Stomach smooth muscle (tissue), 2 donors: ENCODE results near the gene MRPS34.

Experiments
- H3K27ac ChIP-seq: one replicate; pipeline ENCODE4 v1.7.0; 2013; ENCODE audit warnings: mild to moderate bottlenecking, low read length, inconsistent platforms
- H3K27me3 ChIP-seq, 2 donors: one replicate each; pipeline ENCODE4 v1.7.0; 2013; ENCODE audit warnings: low read length in 2 of 2; ENCODE audit not compliant: insufficient read depth in 2 of 2, control insufficient read depth in 1 of 2
- H3K36me3 ChIP-seq, 2 donors: one replicate each; pipeline ENCODE4 v1.7.0; 2013; ENCODE audit warnings: low read length in 2 of 2; ENCODE audit not compliant: control insufficient read depth in 2 of 2, insufficient read depth in 2 of 2
- H3K4me1 ChIP-seq: one replicate; pipeline ENCODE4 v1.7.0; 2013; ENCODE audit warnings: low read length; ENCODE audit not compliant: control insufficient read depth, insufficient read depth
- H3K4me3 ChIP-seq, 2 donors: one replicate each; pipeline ENCODE4 v1.7.0; 2013; ENCODE audit warnings: low read length in 2 of 2
- H3K9ac ChIP-seq, 2 donors: one replicate each; pipeline ENCODE4 v1.7.0; 2013; ENCODE audit warnings: low read length in 2 of 2, mild to moderate bottlenecking in 1 of 2
- H3K9me3 ChIP-seq, 2 donors: one replicate each; pipeline ENCODE4 v1.7.0; 2013; ENCODE audit warnings: low read length in 2 of 2; ENCODE audit not compliant: control insufficient read depth in 2 of 2
- donor health status: healthy.
- donor health status: Pancreatic carcinoma.

Gene MRPS34

DNA sequence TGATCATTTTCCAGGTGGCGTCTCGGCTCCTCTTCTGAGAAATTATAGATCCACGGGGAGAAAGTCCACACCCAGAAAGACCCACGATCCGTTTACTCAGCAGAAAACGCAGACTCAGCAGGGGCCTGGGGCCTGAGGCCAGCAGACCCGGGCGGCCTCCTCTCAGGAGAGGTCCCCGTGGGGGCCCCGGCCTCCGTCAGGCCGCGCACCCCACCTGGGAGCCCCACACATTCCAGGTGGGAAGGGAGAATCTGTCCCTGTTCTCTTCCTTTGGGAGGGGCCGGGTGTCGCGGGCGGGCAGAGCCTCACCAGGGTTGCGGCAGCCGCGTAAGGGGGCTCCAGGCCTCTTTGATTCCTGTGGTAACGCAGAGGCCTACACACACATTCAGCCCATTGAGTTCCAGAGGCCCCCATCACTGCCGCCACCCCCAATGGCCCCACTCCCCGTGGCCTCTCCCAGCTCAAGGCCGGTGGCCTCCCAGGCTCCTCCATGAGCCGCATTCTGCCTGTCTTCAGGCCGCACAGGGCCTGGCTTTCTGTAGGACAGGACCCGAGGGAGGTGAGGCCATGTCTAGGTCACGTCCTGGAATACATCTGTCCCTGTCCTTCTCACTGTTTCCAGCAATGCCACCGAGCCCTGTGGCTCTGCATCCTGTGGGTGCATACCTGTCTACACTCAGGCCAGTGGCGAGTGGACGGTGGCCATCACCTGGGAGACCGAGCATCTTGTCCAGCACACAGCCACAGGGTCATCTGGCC lies 22.2 kb upstream of the MRPS34 start:
- Histone ChIP-seq H3K4me1 (no peaks in the 10 kb centered on the region), H3K9me3 (no peaks in the 10 kb centered on the region), H3K4me3 (no peak overlapping the region), H3K27me3 (no peaks in the 10 kb centered on the region), H3K36me3 (no peaks in the 10 kb centered on the region), H3K27ac (no peak overlapping the region), H3K9ac (no peak overlapping the region)

DNA sequence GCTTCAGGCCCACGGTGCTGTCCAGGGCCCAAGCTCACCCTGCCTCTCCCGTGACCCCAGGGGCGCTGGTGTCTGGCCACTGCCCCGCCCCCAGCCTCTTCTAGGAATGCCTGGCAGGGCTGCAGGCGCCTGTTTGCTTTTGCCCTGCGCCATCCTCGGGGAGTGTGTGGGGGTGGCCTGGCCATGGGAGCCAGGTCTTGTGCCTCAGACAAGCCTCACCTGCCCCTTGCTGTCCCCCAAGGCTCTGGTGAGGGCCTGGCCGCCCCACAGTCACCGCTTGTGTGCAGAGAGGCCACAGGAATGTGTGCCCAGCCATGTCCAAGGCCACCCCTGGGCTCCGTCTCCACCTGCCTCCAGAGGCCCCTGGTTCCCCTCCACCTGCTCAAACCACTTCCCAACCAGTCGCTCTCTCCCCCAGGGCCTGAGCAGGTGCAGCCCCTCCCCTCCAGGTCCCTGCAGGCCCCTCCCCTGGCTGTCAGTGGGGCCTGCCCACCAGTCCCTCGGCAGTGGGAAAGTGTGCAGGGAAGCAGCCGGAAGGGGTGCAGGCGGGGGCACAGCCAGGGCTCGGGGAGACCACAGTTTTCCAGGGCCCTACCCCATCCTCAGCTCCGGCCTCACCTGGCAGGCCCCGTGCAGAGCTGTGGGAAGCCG lies 21.4 kb upstream of the MRPS34 start:
- no peaks in the 10 kb centered on the region for H3K4me1 ChIP-seq
- H3K9me3 ChIP-seq: no peaks in the 10 kb centered on the region
- H3K27ac ChIP-seq: no peak overlapping the region
- no peaks in the 10 kb centered on the region for H3K27me3 ChIP-seq
- no peak overlapping the region for H3K4me3 ChIP-seq
- peaks cover 0 to 2% of the 10 kb centered on the region in 2 donors for H3K36me3 ChIP-seq
- H3K9ac ChIP-seq: no peak overlapping the region

DNA sequence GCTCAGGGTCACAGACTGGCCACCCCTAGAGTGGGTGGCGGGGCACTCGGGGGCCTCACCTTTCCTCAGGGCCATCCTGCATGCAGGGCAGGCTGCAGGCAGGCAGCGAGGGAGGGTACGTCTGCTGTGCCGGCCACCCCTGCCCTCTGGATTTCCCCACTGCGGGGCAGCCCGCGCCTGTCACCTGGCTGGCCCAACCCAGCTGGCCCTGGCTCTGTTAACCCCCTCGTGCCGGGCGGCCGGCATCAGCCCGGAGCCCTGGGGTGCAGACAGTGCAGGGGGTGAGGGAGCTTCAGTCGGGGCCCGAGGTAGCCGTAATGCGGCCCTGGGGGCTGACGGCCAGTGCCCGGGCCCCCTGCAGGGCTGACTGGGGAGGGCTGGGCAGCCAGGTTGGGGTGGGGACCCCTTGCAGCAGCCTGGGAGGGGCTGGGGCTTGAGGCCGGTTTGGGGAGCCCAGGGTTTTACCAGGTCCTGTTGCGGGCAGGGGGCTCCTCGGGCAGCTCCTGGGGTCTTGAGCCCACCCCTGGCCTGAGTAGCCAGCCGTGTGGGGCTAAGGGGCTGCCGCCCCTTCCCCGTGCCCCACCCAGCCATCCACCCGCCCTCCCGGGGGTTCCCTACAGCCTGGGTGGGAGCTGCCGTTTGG lies 20.8 kb upstream of the MRPS34 start, which contains the start of gene IGFALS:
Gene IGFALS (minus strand): TSS at position 128 of the 643 bp plus-strand sequence. CDS start 53 bp downstream, at position 75.
- no peak within 1 kb of the TSS for H3K4me3 ChIP-seq
- no peaks in the 10 kb centered on the region for H3K9me3 ChIP-seq
- no peak within 1 kb of the TSS for H3K27ac ChIP-seq
- peaks cover 3 to 6% of the 10 kb centered on the region in 2 donors for H3K36me3 ChIP-seq
- H3K27me3 ChIP-seq: no peaks in the 10 kb centered on the region
- H3K9ac ChIP-seq: no peak within 1 kb of the TSS
- H3K4me1 ChIP-seq: no peaks in the 10 kb centered on the region

DNA sequence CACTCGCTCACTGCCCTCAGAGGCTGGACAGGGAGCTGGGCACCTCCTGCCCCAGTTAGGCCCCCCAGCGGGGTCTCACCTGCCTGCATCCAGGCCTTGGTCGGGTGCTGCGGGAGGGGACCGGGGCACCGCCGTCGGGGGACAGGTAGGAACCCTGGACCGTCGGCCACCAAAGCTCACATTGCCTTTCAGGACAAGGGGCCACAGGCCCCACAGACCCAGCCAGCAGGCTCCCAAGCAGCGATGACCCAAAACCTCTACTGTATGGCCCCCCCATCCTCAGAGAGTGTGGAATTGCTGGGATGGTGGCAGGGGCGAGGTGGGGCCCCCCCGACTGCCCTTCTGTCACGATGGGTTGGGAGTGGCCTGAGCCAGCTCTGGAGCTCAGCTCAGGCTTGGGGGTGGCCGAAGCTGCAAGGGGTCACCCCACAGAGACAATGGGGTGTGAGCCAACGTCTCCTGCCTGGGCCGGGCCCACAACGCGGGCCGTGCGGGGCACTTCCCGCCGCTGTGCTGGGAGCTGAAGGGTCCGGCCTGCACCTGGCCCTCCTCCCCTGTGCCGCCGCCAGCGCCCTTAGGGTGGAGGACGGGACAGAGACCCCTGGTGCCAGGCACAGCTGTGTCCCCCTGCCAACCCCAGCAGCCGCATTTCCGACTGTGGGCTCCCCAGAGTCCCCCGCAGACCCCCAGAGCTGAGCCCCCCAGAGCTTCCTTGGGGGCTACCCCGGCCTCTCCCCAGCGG lies 20.1 kb upstream of the MRPS34 start:
- no peak overlapping the region for H3K4me3 ChIP-seq
- H3K27ac ChIP-seq: no peak overlapping the region
- H3K36me3 ChIP-seq: peaks cover 8 to 9% of the 10 kb centered on the region in 2 donors
- no peak overlapping the region for H3K9ac ChIP-seq
- no peaks in the 10 kb centered on the region for H3K4me1 ChIP-seq
- no peaks in the 10 kb centered on the region for H3K27me3 ChIP-seq
- H3K9me3 ChIP-seq: no peaks in the 10 kb centered on the region

DNA sequence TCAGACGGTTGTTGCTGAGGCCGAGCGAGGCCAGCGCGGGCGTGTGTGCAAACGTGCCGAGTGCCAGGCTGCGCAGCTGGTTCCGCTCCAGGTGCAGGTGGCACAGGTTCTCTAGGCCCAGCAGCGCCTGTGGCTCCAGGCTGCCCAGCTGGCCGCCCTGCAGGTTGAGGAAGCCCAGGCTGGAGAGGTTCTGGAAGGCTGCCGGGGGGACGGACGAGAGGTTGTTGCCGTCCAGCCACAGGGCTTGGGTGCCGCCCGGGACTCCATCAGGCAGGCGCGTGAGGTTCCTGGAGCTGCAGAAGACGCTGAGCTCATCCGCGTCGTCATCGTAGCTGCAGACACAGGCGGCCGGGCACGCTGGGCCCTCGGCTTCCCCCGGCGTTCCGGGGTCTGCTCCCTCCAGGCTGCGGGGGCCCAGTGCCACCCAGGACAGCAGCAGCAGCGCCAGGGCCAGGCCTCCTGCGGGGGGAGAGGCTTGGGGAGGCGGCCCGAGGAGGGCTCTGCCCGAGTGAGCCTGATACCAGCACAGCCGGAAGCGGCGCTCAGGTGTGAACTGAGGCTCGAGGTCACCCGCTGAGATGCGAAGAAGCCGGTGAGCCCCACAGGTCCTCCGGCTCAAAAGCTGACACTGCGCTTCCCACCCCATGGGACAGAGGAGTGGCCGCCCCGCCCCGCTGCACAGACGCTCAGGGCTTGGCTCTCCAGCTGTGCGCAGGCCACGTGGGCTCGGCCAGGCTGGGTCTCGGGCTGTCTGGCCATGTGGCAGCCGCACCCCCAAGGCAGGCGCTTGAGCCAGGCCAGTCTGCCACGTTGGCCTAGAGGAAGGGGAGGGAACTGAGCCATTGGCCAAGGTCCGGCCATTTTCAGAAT lies 19.2 kb upstream of the MRPS34 start:
- Histone ChIP-seq H3K9me3 (no peaks in the 10 kb centered on the region), H3K27me3 (no peaks in the 10 kb centered on the region), H3K27ac (no peak overlapping the region), H3K4me1 (no peaks in the 10 kb centered on the region), H3K9ac (no peak overlapping the region), H3K36me3 (peaks cover 9 to 11% of the 10 kb centered on the region in 2 donors), H3K4me3 (no peak overlapping the region)

DNA sequence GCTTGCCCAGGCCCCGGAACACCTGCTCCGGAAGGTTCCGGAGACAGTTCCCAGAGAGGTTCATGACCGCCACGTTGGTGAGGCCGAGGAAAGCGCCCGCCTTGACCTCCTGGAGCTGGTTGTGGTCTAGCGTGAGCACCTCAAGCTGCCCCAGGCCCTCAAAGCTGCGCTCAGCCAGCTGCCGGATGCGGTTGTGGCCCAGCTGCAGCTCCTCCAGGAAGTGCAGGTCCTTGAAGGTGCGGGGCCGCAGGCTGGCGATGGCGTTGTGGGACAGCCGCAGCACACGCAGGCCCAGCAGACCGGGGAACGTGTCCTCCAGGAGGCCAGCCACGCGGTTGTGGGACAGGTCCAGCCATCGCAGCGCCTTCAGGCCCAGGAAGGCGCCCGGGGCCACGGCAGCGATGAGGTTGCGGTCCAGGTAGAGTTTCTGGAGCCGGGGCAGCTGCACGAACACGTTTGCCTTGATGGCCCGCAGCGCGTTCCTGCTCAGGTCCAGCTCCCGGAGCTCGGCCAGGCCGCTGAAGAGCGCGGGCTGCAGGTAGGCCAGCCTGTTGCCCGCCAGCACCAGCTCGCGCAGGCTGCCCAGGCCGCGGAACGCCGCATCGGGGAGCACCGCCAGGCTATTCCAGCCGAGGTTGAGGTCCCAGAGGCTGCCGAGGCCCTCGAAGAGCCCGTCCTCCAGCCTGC lies 18.5 kb upstream of the MRPS34 start:
- Histone ChIP-seq H3K4me1 (no peaks in the 10 kb centered on the region), H3K9me3 (no peaks in the 10 kb centered on the region), H3K9ac (no peak overlapping the region), H3K27me3 (no peaks in the 10 kb centered on the region), H3K27ac (no peak overlapping the region), H3K36me3 (peaks cover 11 to 15% of the 10 kb centered on the region in 2 donors), H3K4me3 (no peak overlapping the region)

DNA sequence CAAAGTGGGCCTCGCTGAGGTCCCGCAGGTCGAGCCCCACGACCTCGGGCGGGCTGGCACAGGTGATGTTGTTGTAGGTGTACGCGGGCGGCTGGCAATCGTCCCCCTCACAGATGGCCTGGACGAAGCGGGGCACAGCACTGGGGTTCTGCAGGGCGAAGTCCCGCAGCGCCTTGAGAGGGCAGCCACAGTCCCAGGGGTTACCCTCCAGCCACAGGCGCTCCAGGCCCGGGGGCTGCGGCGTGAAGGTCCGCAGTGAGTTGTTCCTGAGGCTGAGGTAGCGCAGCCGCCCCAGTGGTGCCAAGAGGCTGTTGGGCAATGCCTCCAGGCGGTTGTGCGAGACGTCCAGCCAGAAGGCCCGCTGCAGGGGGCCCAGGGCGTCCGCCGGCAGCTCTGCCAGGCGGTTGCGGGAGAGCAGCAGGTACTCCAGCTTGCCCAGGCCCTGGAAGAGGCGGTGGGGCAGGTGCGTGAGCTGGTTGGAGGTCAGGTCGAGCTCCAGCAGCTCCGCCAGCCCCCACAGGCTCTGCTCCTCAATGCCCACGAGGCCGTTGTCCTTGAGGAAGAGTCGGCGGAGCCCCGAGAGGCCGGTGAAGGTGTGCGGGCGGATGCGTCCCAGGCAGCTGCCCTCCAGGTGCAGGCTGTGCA lies 17.8 kb upstream of the MRPS34 start:
- H3K9me3 ChIP-seq: no peaks in the 10 kb centered on the region
- no peak overlapping the region for H3K9ac ChIP-seq
- peaks cover 11 to 18% of the 10 kb centered on the region in 2 donors for H3K36me3 ChIP-seq
- H3K4me1 ChIP-seq: peaks cover under 1% of the 10 kb centered on the region
- H3K27ac ChIP-seq: no peak overlapping the region
- H3K27me3 ChIP-seq: no peaks in the 10 kb centered on the region
- no peak overlapping the region for H3K4me3 ChIP-seq

DNA sequence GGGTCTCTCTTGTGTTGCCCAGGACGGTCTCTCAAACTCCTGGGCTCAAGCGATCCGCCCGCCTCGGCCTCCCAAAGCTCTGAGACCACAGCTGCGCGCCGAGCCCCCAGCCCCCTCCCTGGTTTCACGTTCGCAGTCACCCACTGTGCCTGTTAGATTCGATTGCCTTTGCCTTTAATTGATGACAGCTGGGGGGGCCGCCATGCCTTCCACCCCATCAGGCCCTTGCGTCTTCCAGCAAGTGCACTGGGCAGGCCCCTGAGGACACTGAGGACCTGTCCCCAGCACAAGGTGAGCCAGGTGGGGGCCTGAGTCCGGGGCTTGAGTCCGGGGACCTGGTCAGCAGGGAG lies 17.3 kb upstream of the MRPS34 start:
- H3K27me3 ChIP-seq: no peaks in the 10 kb centered on the region
- H3K36me3 ChIP-seq: peaks cover 13 to 18% of the 10 kb centered on the region in 2 donors
- no peak overlapping the region for H3K9ac ChIP-seq
- no peak overlapping the region for H3K4me3 ChIP-seq
- H3K27ac ChIP-seq: no peak overlapping the region
- H3K9me3 ChIP-seq: no peaks in the 10 kb centered on the region
- peaks cover 4% of the 10 kb centered on the region for H3K4me1 ChIP-seq

DNA sequence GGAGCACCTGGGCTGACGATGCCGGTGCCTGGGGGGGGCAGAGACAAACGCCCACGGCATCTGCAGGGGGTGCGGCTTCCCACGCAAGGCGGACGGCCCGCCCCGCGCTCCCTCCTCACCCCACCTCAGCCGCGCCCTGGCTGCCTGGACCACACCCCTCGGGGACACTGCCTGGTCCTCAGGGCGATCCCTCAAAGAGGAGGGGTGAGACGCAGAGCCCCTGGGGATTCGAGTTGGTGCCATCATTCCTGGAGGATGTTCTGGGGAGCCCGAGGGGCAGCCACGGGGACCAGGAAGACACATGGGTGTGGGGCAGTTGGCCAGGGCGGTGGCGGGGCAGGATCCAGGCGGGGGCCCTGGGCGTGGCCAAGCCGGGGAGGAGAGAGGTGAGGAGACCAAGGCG lies 16.7 kb upstream of the MRPS34 start:
- H3K4me1 ChIP-seq: peaks cover 8% of the 10 kb centered on the region
- no peak overlapping the region for H3K27ac ChIP-seq
- peaks cover 14 to 20% of the 10 kb centered on the region in 2 donors for H3K36me3 ChIP-seq
- no peaks in the 10 kb centered on the region for H3K9me3 ChIP-seq
- H3K4me3 ChIP-seq: no peak overlapping the region
- H3K27me3 ChIP-seq: no peaks in the 10 kb centered on the region
- no peak overlapping the region for H3K9ac ChIP-seq
